HUES48 (cell line): ENCODE measurements around the gene TTC38.

Experiments
- H3K27ac ChIP-seq: one replicate; pipeline ENCODE4 v1.7.0; 2013; ENCODE audit warnings: low read depth, low read length, inconsistent platforms
- H3K27me3 ChIP-seq: 2 replicates; pipeline ENCODE4 v1.6.1; 2013; ENCODE audit warnings: mild to moderate bottlenecking, low read length; ENCODE audit not compliant: control insufficient read depth, insufficient read depth
- H3K36me3 ChIP-seq: 2 replicates; pipeline ENCODE4 v1.6.1; 2013; ENCODE audit warnings: low read length; ENCODE audit not compliant: control insufficient read depth, insufficient read depth
- H3K4me1 ChIP-seq: 2 replicates; pipeline ENCODE4 v1.6.1; 2013; ENCODE audit warnings: mild to moderate bottlenecking, low read length; ENCODE audit not compliant: control insufficient read depth, insufficient read depth
- H3K4me3 ChIP-seq: 2 replicates; pipeline ENCODE4 v1.5.1; 2013; ENCODE audit warnings: mild to moderate bottlenecking, low read depth, low read length
- H3K9ac ChIP-seq: 2 replicates; pipeline ENCODE4 v1.6.1; 2013; ENCODE audit warnings: mild to moderate bottlenecking, low read depth, low read length, moderate library complexity
- H3K9me3 ChIP-seq: 2 replicates; pipeline ENCODE4 v1.6.1; 2013; ENCODE audit warnings: low read length; ENCODE audit not compliant: control insufficient read depth, insufficient read depth

The TTC38 gene

DNA sequence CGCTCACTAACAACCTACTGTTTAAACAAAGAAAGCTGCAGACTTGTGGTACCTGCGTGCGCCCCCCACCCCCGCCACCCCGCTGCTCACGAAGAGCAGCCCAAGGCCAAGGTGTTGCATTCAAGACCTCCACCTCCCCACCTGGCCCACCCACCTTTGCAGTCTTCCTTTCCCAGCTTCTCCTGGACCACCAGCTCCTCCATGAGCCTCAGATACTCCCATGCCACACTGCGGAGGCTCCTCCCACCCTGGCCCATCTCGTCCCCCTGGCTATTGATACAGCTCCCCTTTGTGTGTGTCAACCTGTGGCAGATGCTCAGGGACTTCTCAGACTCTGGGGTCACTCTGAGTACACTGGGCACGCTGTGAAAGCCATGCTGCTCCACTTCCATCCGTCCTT lies 21.6 kb upstream of the TTC38 start:
- Histone ChIP-seq H3K36me3 (peaks cover 10% of the 10 kb centered on the region), H3K9ac (no peak overlapping the region), H3K27me3 (peaks cover 4% of the 10 kb centered on the region), H3K27ac (no peak overlapping the region), H3K9me3 (no peaks in the 10 kb centered on the region), H3K4me3 (no peak overlapping the region), H3K4me1 (no peaks in the 10 kb centered on the region; the same call in 1 of the 2 replicates)

DNA sequence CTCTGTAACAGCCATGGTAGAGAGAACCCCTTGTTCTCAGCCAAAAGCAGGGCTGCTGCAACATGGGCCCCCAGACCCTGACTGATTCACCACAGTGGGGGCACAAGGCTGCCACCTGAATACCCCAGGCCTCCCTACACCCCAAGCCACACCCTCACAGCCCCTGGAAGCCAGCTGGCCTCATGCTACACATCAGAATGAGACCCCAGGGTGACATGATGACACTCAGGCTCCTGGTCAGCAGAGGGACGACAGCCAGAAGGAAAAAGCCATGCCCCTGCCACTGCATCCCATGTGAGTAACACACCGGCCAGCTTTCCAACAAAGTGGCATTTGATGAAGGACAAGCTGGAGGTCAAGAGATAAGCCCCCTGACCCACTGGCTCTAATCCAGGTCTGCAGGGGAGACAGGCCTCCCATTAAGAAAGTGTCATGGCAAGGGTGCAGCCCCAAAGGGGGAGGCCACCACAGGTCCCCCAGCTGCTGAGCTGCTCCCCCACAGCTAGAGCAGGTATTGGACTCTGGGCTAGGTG lies 20.3 kb upstream of the TTC38 start:
- Histone ChIP-seq H3K27ac (no peak overlapping the region), H3K27me3 (peaks cover 8% of the 10 kb centered on the region), H3K4me3 (no peak overlapping the region), H3K9ac (no peak overlapping the region), H3K4me1 (no peaks in the 10 kb centered on the region; the same call in 1 of the 2 replicates), H3K36me3 (peaks cover 10% of the 10 kb centered on the region), H3K9me3 (no peaks in the 10 kb centered on the region)

DNA sequence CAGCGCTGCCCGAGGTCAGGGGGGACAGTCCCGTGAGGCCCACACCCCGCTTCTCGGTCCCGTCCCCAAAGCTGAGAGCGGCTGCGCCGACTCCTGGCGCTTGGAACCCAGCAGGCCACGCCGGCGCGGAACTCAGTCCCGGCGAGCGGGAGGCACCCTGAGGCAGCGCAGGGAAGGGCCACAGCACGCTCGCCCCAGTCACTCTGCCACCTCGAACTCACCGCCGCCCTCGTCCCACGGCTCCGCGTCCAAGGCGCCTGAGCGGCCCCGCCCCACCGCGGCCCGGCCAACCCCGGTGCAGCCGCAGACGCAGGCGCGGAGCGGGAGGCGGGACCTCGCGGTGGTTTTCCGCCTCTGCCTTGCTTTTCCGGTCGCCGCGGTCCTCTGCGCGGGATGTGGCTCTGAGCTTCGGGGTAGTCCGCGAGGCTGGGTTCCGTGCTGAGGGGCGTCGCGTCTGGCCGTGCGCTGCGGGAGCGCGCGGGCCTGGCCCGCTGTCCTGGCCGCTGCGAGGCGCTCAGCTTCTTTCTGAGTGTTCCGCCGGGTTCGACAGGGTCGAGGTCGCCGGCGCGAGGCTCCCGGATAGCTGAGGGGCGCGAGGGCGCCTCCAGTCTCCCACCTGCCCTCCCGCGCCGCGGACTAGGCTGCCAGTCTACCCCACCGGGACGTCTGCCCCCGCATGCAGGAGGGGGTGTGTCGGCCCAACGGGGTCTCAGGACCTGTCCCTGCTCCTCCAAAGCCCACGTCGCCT lies 17.6 kb upstream of the TTC38 start, which contains the start of gene CDPF1:
Gene CDPF1, minus strand, starts transcription at position 259 of the 748 bp plus-strand sequence. CDS start 2,009 bp downstream, outside the sequence.
- Histone ChIP-seq H3K36me3 (no peaks in the 10 kb centered on the region), H3K4me3 (peak within 1 kb of the TSS; percentile 86), H3K9me3 (no peaks in the 10 kb centered on the region), H3K9ac (no peak within 1 kb of the TSS; the same call in 1 of the 2 replicates), H3K27me3 (peaks cover 8% of the 10 kb centered on the region), H3K27ac (peak within 1 kb of the TSS; percentile 47), H3K4me1 (no peaks in the 10 kb centered on the region; the same call in 1 of the 2 replicates)

DNA sequence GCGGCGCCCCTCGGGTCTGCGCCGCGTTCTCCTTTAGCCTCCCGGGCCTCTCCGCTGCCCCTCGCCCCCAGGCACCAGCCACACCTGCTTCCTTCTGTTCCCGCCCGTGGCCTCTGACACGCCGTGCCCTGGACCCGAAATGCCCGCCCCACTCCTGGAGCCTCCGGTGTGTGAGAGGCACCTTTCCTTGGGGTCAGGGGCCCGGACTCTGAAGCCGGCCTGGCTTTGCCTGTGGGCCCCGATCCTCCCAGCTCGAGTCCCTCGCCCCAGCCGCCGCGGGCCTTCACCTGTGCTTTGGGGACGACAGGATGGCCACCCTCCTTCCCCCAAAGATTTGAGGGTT lies 17.1 kb upstream of the TTC38 start:
- H3K9ac ChIP-seq, result no peak overlapping the region
- no peaks in the 10 kb centered on the region for H3K9me3 ChIP-seq
- peak overlapping the region; percentile 86 for H3K4me3 ChIP-seq
- H3K36me3 ChIP-seq, result no peaks in the 10 kb centered on the region
- peaks cover 8% of the 10 kb centered on the region for H3K27me3 ChIP-seq
- H3K27ac ChIP-seq, result peak overlapping the region; percentile 18
- no peaks in the 10 kb centered on the region; the same call in 1 of the 2 replicates for H3K4me1 ChIP-seq

DNA sequence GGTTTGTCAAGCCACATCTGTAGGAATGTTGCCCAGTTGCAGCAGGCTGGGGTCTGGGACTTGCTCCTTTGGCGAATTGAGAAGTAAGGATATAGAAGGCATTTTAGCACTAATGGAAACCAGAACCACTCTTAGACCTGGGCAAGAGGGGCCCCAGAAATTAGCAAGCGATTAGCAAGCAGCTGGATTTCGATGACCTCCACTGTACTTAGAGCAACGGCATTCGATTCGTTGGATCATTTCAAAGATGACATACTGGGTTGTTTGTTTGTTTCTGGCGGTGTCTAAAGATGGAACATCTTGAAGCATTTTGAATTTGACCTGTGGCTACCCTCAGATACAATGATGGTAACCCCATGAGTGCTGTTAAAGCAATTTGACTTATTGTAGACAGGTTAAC lies 16.5 kb upstream of the TTC38 start:
- H3K27ac ChIP-seq, result no peak overlapping the region
- H3K9me3 ChIP-seq, result no peaks in the 10 kb centered on the region
- H3K4me1 ChIP-seq, result no peaks in the 10 kb centered on the region; the same call in 1 of the 2 replicates
- no peaks in the 10 kb centered on the region for H3K36me3 ChIP-seq
- H3K27me3 ChIP-seq, result peaks cover 8% of the 10 kb centered on the region
- no peak overlapping the region for H3K9ac ChIP-seq
- peak overlapping the region; percentile 86; the same call in 1 of the 2 replicates for H3K4me3 ChIP-seq

DNA sequence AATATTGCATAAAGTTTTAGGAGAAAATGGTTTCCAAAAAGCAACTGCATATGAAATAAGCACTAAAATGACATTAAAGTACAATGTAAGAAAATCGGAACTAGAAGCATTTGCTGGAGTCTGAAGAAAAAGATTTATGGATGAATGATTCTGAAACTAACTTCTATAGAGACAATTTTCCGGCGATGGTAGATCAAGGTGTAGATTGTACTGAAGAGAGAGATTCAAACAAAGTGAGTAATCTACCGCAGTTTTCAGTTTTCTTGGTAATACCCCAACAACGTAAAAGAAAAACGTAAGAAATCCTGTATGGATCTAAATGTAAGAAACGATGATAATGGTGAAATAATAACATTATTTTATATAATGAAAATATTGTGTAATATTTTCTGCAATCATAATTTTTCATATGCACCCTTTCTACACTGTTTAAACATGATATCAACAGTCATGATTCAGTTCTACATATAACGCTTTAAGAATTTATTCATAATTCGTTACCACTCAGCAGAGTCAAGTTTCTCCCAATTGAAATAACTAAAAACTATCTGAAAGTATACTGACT lies 15.9 kb upstream of the TTC38 start:
- Histone ChIP-seq H3K4me1 (no peaks in the 10 kb centered on the region; the same call in 1 of the 2 replicates), H3K36me3 (no peaks in the 10 kb centered on the region), H3K27ac (no peak overlapping the region), H3K4me3 (no peak overlapping the region), H3K27me3 (peaks cover 8% of the 10 kb centered on the region), H3K9ac (no peak overlapping the region), H3K9me3 (no peaks in the 10 kb centered on the region)

DNA sequence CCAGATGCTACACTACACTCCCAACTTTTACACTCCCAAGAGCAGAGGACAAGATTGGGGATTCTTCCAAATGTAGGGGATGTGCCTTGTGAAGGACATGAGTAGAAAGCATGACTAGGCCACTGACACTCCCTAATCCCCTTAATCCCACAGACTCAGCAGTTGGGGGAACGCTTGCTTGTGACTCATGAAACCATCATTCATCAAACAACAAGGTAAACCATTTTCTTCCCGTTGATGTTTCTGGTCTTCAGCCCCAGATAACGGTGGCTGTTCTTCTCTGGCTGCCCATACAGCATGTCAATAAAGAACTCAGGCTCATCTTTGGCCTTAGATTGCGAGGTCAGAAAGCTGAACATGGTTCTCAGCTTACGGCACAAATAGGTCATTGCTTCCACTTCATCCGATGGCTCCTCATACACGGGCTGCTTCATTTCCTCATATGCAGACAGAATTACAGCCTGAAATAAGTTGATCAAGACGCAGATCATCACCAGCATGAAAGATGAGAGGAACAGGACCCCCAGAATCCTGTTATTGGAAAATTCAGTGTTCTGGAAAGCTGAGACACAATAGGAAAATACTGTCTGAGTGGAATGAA lies 11.3 kb upstream of the TTC38 start:
- H3K27ac ChIP-seq, result no peak overlapping the region
- H3K4me1 ChIP-seq, result no peaks in the 10 kb centered on the region
- no peaks in the 10 kb centered on the region for H3K36me3 ChIP-seq
- H3K9me3 ChIP-seq, result no peaks in the 10 kb centered on the region; the same call in 1 of the 2 replicates
- H3K27me3 ChIP-seq, result peaks cover 28% of the 10 kb centered on the region
- H3K4me3 ChIP-seq, result no peak overlapping the region
- H3K9ac ChIP-seq, result no peak overlapping the region

DNA sequence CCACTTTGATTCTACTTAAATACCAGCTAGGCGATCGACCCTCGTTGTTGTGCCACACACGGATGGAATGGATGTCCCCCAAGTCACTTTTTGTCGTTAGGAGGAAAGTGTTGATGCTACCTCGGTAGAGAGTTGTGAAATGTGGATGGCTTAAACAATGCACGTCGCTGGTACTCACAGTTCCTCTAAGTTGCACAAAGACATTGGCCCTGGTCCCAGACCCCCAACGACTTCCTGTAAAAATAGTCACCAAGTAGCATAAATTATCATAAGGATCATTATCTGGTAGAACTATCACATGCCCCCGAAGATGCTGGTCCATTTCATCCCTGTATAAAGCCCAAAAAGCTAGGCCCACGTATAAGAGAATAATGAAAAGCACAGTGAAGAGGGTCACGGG lies 8.4 kb upstream of the TTC38 start:
- no peak overlapping the region for H3K27ac ChIP-seq
- no peak overlapping the region for H3K4me3 ChIP-seq
- H3K9ac ChIP-seq, result no peak overlapping the region
- H3K27me3 ChIP-seq, result peaks cover 56% of the 10 kb centered on the region
- H3K36me3 ChIP-seq, result no peaks in the 10 kb centered on the region
- H3K9me3 ChIP-seq, result peaks cover 7% of the 10 kb centered on the region; the same call in 1 of the 2 replicates
- no peaks in the 10 kb centered on the region for H3K4me1 ChIP-seq

DNA sequence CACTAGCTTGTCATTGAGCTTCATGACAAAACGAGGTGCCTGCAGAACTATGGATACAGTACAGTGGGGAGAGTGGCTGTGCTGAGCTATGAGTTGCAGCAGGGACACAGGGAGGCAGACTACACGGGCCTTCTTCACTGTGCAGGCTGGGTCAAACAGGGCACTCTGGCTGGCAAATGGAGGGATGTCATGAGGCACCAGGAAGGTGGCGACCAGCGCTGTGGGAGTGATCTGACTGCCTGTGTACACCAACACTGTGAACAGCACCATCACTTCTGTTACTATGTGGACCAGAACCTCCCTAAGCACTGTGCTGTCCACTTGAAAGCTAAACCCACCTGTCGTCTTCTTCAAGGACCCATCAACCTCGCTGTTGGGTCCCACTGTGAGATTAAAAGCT lies 7.8 kb upstream of the TTC38 start:
- Histone ChIP-seq H3K9me3 (peaks cover 7% of the 10 kb centered on the region; the same call in 1 of the 2 replicates), H3K9ac (no peak overlapping the region), H3K27ac (no peak overlapping the region), H3K36me3 (no peaks in the 10 kb centered on the region), H3K4me3 (no peak overlapping the region), H3K27me3 (peaks cover 57% of the 10 kb centered on the region), H3K4me1 (no peaks in the 10 kb centered on the region)

DNA sequence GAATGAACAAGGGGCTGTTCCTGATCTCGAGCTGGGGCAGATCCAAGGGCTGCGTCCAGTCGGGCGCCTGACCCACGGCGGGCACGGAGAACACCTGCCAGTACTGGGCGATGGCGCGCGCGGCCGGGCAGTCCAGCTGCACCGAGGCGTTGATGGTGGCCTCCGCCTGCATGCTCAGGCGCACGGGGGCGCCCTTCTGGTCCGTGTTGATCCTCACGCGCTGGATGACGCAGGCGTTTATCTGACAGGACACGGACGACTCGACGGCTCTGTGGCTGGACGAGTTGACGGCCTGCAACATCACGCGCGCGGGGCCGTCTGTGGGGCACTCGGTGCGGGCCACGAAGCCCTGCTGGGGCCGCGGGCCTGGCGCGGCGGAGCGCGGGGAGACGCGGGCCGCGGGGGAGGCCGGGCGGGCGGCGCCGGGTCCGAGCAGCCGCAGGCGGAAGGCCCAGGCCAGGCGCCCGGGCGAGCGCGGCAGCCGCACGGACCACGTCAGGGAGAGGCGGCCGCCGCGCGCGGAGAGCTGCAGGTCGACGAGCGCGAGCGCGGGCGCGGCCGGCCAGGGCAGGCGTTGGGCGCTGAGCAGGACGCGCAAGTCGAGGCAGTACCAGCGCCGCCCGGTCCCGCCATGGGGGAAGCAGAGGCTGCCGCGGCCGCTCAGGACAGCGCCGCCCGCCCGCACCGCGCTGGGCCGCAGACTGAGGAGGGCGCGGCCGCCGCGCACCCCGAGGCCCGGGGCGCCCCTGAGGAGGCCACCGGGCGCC lies 5.2 kb upstream of the TTC38 start:
- peaks cover 9% of the 10 kb centered on the region; the same call in 1 of the 2 replicates for H3K9me3 ChIP-seq
- H3K9ac ChIP-seq, result no peak overlapping the region
- H3K27ac ChIP-seq, result no peak overlapping the region
- peak overlapping the region; percentile 44; the same call in 1 of the 2 replicates for H3K4me3 ChIP-seq
- no peaks in the 10 kb centered on the region for H3K4me1 ChIP-seq
- peaks cover 65% of the 10 kb centered on the region for H3K27me3 ChIP-seq
- H3K36me3 ChIP-seq, result no peaks in the 10 kb centered on the region
